ENCODE results near the gene SERGEF.

Gene SERGEF

DNA sequence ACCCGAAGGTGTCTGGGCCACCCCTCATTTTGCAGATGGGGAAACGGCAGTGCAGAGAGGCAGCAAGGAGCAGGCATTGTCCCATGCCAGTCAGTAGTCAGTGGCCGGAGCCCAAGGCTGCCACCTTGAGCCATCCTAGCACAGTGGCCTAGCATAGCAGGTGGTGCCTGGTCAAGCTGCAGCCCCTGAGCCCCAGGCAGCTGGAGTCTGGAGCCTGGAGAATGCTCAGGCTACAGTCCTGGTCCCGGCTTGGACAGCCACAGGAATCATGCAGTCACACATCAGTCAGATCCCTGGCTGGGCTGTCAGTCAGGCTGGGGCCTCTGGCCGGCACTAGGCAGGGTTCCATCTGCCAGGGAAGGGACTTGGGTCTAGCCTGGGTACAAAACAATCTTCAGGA lies 259.7 kb downstream of the SERGEF start:
- WGBS (ENCODE audit: insufficient coverage, insufficient read length), result no CpG with 5 or more reads among the region's 5 CpGs
- Histone ChIP-seq H3K27me3 (ENCODE audit: control insufficient read depth, insufficient read depth, low read length) (no peaks in the 10 kb centered on the region), H3K4me1 (ENCODE audit: control insufficient read depth, insufficient read depth, low read length) (no peaks in the 10 kb centered on the region), H3K27ac (ENCODE audit: low read length) (no peak overlapping the region), H3K4me3 (ENCODE audit: low read length) (no peak overlapping the region), H3K36me3 (ENCODE audit: control insufficient read depth, insufficient read depth, low read length) (no peaks in the 10 kb centered on the region), H3K9me3 (ENCODE audit: control insufficient read depth, insufficient read depth, low read length) (no peaks in the 10 kb centered on the region)
- DNase-seq (ENCODE audit: low read depth, low spot score), result no peak

DNA sequence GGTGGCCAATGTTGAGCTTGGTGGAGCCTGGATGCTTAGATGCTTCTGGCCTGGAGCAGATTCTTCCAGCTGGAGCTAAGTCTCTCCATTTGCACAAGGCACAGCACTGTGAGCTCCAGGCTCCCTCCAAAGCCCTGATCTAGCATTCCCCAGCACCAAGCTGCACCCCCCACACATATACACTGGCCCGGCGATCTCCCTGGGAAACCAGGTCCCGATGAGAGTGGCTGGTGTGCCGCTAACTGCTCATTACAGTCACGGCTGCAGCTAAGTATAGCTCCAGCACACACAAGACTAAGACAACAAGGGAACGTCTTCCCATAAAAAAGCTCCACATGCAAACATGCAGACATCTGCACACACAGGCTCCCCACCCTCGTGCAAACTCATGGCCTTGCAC lies 260.7 kb downstream of the SERGEF start:
- H3K4me1 ChIP-seq (ENCODE audit: control insufficient read depth, insufficient read depth, low read length), result no peaks in the 10 kb centered on the region
- H3K36me3 ChIP-seq (ENCODE audit: control insufficient read depth, insufficient read depth, low read length), result no peaks in the 10 kb centered on the region
- H3K4me3 ChIP-seq (ENCODE audit: low read length), result no peak overlapping the region
- DNase-seq (ENCODE audit: low read depth, low spot score), result no peak
- H3K27me3 ChIP-seq (ENCODE audit: control insufficient read depth, insufficient read depth, low read length), result no peaks in the 10 kb centered on the region
- H3K9me3 ChIP-seq (ENCODE audit: control insufficient read depth, insufficient read depth, low read length), result no peaks in the 10 kb centered on the region
- no peak overlapping the region for H3K27ac ChIP-seq (ENCODE audit: low read length)
- WGBS (ENCODE audit: insufficient coverage, insufficient read length), result no CpG with 5 or more reads among the region's 7 CpGs

DNA sequence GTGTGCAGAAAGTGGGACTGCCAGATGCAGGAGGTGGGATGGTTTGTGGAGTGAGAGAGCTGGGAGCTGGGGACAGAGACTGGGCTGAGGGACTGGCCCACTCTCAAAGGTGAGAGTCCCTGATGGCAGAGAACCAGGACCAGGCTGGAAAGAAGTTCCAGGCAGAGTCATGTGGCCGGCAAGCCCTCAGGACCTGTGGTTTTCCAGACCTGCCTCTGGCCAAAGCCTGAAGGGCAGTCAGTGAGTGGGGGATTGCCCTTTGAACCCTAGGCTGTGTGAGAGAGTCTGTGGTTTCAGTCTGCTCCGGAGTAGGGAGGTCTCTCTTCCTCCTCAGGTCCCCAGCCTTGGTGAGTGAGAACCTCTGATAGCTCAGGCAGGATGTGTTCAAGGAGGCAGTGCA lies 261.3 kb downstream of the SERGEF start:
- Histone ChIP-seq H3K9me3 (ENCODE audit: control insufficient read depth, insufficient read depth, low read length) (no peaks in the 10 kb centered on the region), H3K36me3 (ENCODE audit: control insufficient read depth, insufficient read depth, low read length) (no peaks in the 10 kb centered on the region), H3K4me3 (ENCODE audit: low read length) (no peak overlapping the region), H3K4me1 (ENCODE audit: control insufficient read depth, insufficient read depth, low read length) (no peaks in the 10 kb centered on the region), H3K27me3 (ENCODE audit: control insufficient read depth, insufficient read depth, low read length) (no peaks in the 10 kb centered on the region), H3K27ac (ENCODE audit: low read length) (no peak overlapping the region)
- no CpG with 5 or more reads among the region's 2 CpGs for WGBS (ENCODE audit: insufficient coverage, insufficient read length)
- DNase-seq (ENCODE audit: low read depth, low spot score), result no peak

DNA sequence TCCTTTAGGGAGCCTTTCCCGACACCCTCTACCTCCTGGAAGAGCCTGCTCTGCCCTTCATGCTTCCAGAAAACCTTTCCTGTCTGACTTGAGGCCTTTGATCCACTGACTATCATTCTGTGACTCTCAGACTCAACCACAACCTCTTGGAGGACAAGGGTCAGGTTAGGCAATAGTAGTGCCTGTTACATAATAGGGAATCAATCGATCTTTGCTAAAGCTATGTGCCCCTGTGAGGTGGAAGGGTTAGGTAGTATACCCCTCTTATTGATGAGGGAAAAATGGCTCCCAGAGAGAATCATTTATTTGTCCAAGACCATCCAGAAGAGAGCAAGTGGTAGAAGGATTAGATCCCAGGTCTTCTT lies 262.1 kb downstream of the SERGEF start:
- Histone ChIP-seq H3K9me3 (ENCODE audit: control insufficient read depth, insufficient read depth, low read length) (no peaks in the 10 kb centered on the region), H3K27ac (ENCODE audit: low read length) (no peak overlapping the region), H3K4me1 (ENCODE audit: control insufficient read depth, insufficient read depth, low read length) (no peaks in the 10 kb centered on the region), H3K27me3 (ENCODE audit: control insufficient read depth, insufficient read depth, low read length) (no peaks in the 10 kb centered on the region), H3K4me3 (ENCODE audit: low read length) (no peak overlapping the region), H3K36me3 (ENCODE audit: control insufficient read depth, insufficient read depth, low read length) (no peaks in the 10 kb centered on the region)
- no peak for DNase-seq (ENCODE audit: low read depth, low spot score)
- WGBS (ENCODE audit: insufficient coverage, insufficient read length), result no CpG with 5 or more reads among the region's 2 CpGs

DNA sequence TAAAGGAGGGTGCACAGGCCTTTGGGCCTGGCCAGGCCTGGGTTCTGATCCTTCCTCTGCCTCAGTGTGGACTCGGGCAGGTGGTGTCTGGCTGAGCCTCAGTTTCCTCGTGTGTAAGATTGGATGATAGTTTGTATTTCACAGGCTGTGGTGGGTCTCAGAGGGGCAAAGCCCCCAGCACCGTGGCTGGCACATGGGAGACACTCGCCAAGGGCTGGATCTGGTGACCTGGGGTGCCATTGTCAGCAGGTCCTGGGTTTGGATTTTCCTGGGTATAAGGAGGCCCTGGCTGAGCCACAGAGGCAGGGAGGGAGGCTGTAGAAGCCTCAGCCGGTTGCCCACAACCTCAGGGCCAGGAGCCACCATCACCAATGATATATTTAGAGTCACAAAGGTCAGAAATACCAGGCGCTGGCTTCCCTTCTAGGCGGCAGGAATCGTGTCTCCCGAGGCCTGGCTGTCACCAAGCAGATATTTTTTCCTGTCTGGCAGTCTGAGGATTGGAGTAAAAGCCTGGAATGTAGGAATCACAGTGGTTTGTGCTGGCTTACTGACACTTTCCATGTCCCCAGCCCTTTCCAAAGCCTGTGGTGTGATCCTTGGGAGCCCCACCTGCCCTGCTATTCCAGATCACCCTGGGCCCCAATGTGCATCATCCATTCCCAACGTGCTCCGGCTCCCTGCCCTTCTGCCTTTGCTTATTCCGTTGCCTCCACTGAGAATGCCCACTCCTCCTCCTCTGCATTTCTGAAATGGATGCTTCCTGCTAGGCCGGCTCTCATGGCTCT lies 262.6 kb downstream of the SERGEF start:
- Histone ChIP-seq H3K36me3 (ENCODE audit: control insufficient read depth, insufficient read depth, low read length) (no peaks in the 10 kb centered on the region), H3K4me1 (ENCODE audit: control insufficient read depth, insufficient read depth, low read length) (no peaks in the 10 kb centered on the region), H3K27ac (ENCODE audit: low read length) (no peak overlapping the region), H3K27me3 (ENCODE audit: control insufficient read depth, insufficient read depth, low read length) (no peaks in the 10 kb centered on the region), H3K4me3 (ENCODE audit: low read length) (no peak overlapping the region), H3K9me3 (ENCODE audit: control insufficient read depth, insufficient read depth, low read length) (no peaks in the 10 kb centered on the region)
- WGBS (ENCODE audit: insufficient coverage, insufficient read length), result no CpG with 5 or more reads among the region's 13 CpGs
- DNase-seq (ENCODE audit: low read depth, low spot score), result no peak

DNA sequence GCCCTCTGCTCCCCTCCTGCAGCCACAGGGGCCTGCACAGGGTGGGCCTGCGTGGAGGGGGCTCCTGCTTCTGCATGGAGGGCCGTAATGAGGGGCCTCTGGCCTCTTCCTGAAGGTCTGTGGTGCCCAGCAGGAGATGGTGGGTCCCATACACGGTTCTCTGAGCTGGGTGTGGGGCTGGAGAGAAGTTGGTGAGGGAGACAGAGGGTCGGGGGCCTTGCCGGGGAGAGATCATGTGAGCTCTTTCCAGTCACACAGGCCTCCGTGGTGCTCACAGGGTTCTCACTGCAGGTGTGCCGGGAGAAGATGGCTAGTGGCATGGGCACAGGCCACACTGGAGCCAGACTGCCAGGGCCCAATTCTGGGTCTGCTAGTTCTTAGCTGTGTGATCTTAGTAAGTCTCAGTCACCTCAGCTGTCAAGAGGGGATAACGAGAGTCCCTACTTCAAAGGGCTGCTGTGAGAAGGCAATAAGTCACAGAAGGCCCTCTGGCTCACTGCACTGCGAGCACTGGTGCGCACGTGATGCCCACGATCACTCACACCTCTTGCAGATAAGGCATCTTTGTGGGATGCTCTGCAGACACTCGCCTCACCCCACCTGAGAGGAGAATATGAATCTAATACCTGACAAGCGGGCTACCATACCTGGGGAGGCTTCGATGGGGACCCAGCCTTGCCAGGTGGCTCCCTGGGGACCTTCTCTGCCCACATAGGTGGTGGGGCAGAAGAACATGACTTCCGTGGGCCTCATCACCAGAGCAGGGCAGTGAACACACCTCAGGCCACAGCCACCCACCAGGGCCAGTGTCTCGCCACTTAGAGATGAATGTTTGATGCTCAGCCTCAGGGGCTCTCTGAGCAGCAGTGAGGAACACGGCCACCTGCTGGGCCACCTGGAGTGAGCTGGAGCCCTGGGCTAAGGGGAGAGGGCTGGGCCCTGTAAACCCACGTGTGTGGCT lies 263.8 kb downstream of the SERGEF start:
- no peak overlapping the region for H3K27ac ChIP-seq (ENCODE audit: low read length)
- no peaks in the 10 kb centered on the region for H3K4me1 ChIP-seq (ENCODE audit: control insufficient read depth, insufficient read depth, low read length)
- DNase-seq (ENCODE audit: low read depth, low spot score), result no peak
- WGBS (ENCODE audit: insufficient coverage, insufficient read length), result no CpG with 5 or more reads among the region's 19 CpGs
- no peaks in the 10 kb centered on the region for H3K36me3 ChIP-seq (ENCODE audit: control insufficient read depth, insufficient read depth, low read length)
- no peaks in the 10 kb centered on the region for H3K27me3 ChIP-seq (ENCODE audit: control insufficient read depth, insufficient read depth, low read length)
- no peaks in the 10 kb centered on the region for H3K9me3 ChIP-seq (ENCODE audit: control insufficient read depth, insufficient read depth, low read length)
- no peak overlapping the region for H3K4me3 ChIP-seq (ENCODE audit: low read length)

DNA sequence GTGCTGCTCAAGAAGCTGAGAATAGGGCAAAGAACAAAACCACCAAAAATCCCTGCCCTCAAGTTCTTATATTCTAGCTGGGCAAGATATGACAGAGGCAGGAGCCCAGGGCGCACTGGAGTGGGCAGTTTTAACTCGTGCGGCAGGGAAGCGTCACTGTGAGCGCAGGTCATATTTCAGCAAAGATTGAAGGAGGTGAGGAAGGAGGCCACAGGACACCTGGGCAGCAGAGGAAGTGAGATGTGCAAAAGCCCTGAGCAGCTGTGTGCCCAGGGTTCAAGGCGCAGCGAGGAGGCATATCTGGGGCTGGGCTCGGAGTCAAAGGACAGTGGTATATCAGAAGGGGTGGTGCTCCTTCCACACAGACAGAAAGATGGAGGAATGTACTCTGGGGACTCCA lies 264.8 kb downstream of the SERGEF start:
- Histone ChIP-seq H3K27me3 (ENCODE audit: control insufficient read depth, insufficient read depth, low read length) (no peaks in the 10 kb centered on the region), H3K4me3 (ENCODE audit: low read length) (no peak overlapping the region), H3K36me3 (ENCODE audit: control insufficient read depth, insufficient read depth, low read length) (no peaks in the 10 kb centered on the region), H3K4me1 (ENCODE audit: control insufficient read depth, insufficient read depth, low read length) (no peaks in the 10 kb centered on the region), H3K9me3 (ENCODE audit: control insufficient read depth, insufficient read depth, low read length) (no peaks in the 10 kb centered on the region), H3K27ac (ENCODE audit: low read length) (no peak overlapping the region)
- DNase-seq (ENCODE audit: low read depth, low spot score), result no peak
- no CpG with 5 or more reads among the region's 8 CpGs for WGBS (ENCODE audit: insufficient coverage, insufficient read length)

DNA sequence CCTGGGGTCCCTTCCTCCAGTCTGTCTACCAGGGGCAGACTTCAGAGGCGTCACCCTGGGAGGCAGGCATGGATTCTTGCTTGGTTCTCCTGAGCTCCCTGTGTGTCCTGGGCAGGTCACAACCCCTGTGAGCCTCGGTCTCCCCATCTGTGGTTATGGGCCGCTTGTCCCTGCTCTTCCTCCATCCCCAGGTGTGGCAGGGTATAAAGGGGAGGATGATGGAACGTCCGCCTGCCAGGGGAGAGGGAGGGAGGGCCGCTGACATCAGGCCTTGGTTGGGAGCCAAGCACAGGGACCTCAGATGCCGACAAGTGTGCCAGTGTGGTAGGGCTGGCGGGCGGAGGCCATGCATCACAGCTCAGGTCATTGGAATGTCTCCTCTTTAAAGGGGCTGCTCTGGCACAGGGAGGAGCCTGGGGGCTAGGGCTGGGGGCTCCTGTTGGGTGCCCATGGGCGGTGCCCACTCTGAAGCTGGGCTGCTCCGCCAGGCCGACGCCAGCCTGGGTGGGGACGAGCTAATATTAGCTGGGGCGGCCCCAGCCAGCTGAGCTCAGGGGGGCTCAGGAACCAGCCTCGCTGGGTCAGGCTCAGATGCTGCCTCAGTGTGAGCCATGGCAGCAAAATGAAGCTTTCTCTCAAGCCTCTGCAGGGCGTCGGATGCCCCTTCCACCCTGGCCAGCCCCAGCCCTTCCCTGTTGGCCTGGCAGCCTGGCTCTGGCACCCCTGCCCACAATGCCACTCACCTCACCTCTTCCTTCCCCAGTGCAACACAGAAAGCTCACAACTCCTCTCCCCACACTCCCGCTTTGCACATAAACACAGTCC lies 265.5 kb downstream of the SERGEF start:
- no CpG with 5 or more reads among the region's 19 CpGs for WGBS (ENCODE audit: insufficient coverage, insufficient read length)

DNA sequence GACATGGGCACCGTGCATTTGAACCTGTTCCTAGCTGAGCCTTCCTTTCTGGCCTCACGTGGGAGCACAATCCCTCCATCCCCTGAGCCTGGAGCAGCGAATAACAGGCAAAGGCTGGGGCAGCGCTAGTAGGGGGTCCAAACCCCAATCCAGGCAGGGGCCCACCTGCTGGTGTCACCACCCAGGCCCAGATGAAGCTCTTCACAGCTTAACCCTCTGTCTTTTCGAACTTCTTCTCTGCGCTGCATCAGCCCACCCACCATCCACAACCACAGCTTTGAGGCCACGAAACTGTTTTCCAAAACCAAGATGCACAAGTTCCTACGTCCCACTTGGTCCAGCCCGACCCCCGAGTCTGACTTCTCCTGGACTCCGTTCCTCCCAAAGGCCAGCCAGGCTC lies 266.8 kb downstream of the SERGEF start:
- Histone ChIP-seq H3K36me3 (ENCODE audit: control insufficient read depth, insufficient read depth, low read length) (no peaks in the 10 kb centered on the region), H3K27ac (ENCODE audit: low read length) (no peak overlapping the region), H3K27me3 (ENCODE audit: control insufficient read depth, insufficient read depth, low read length) (no peaks in the 10 kb centered on the region), H3K4me1 (ENCODE audit: control insufficient read depth, insufficient read depth, low read length) (no peaks in the 10 kb centered on the region), H3K4me3 (ENCODE audit: low read length) (no peak overlapping the region), H3K9me3 (ENCODE audit: control insufficient read depth, insufficient read depth, low read length) (no peaks in the 10 kb centered on the region)
- no CpG with 5 or more reads among the region's 11 CpGs for WGBS (ENCODE audit: insufficient coverage, insufficient read length)
- no peak for DNase-seq (ENCODE audit: low read depth, low spot score)

More for the DNA sequence above, 265.5 kb downstream of the SERGEF start:
- H3K9me3 ChIP-seq (ENCODE audit: control insufficient read depth, insufficient read depth, low read length), result no peaks in the 10 kb centered on the region
- DNase-seq (ENCODE audit: low read depth, low spot score), result no peak
- no peaks in the 10 kb centered on the region for H3K27me3 ChIP-seq (ENCODE audit: control insufficient read depth, insufficient read depth, low read length)
- H3K36me3 ChIP-seq (ENCODE audit: control insufficient read depth, insufficient read depth, low read length), result no peaks in the 10 kb centered on the region
- H3K4me3 ChIP-seq (ENCODE audit: low read length), result no peak overlapping the region
- H3K4me1 ChIP-seq (ENCODE audit: control insufficient read depth, insufficient read depth, low read length), result no peaks in the 10 kb centered on the region
- no peak overlapping the region for H3K27ac ChIP-seq (ENCODE audit: low read length)
